SKM-1 treated with dmso at 0.1 percent for 144 hours (cell line): Measurements from ENCODE around the gene ADAMTS9.

Experiments used
- DNase-seq: peaks from one replicate; lab custom pipeline; 2025; ENCODE audit not compliant: unreplicated experiment; lab: John Stamatoyannopoulos, UW

Gene ADAMTS9

GRCh38 chr3:64578062-64578770 lies 109.6 kb downstream of the ADAMTS9 start:
- DNase-seq: no peak

GRCh38 chr3:64576211-64576775 lies 111.5 kb downstream of the ADAMTS9 start:
- DNase-seq: no peak

- DNase-seq: peak; percentile 8
Observed at GRCh38 chr3:64575211-64575844, 112.5 kb downstream of the ADAMTS9 start.

- no peak for DNase-seq
Observed at GRCh38 chr3:64574194-64574593, 113.6 kb downstream of the ADAMTS9 start.

GRCh38 chr3:64571982-64572381 lies 115.8 kb downstream of the ADAMTS9 start:
- DNase-seq: no peak

- DNase-seq: no peak
Observed at GRCh38 chr3:64568895-64569517, 118.8 kb downstream of the ADAMTS9 start.

- no peak for DNase-seq
Observed at GRCh38 chr3:64566859-64567258, 120.9 kb downstream of the ADAMTS9 start.

GRCh38 chr3:64563751-64564150 lies 124.0 kb downstream of the ADAMTS9 start:
- DNase-seq: no peak

GRCh38 chr3:64561868-64562267 lies 125.9 kb downstream of the ADAMTS9 start:
- no peak for DNase-seq

GRCh38 chr3:64561325-64561843 lies 126.4 kb downstream of the ADAMTS9 start:
- DNase-seq: no peak

GRCh38 chr3:64560791-64561190 lies 127.0 kb downstream of the ADAMTS9 start:
- DNase-seq: no peak

- no peak for DNase-seq
Observed at GRCh38 chr3:64559588-64559987, 128.2 kb downstream of the ADAMTS9 start.

- DNase-seq: no peak
Observed at GRCh38 chr3:64556046-64556445, 131.8 kb downstream of the ADAMTS9 start.

GRCh38 chr3:64555351-64555750 lies 132.4 kb downstream of the ADAMTS9 start:
- no peak for DNase-seq

- no peak for DNase-seq
Observed at GRCh38 chr3:64554096-64554920, 133.5 kb downstream of the ADAMTS9 start.

- DNase-seq: no peak
Observed at GRCh38 chr3:64552966-64553365, 134.8 kb downstream of the ADAMTS9 start.

GRCh38 chr3:64552160-64552559 lies 135.6 kb downstream of the ADAMTS9 start:
- DNase-seq: no peak

- DNase-seq: no peak
Observed at GRCh38 chr3:64551697-64552096, 136.1 kb downstream of the ADAMTS9 start.

- no peak for DNase-seq
Observed at GRCh38 chr3:64550745-64551144, 137.1 kb downstream of the ADAMTS9 start.

- no peak for DNase-seq
Observed at GRCh38 chr3:64549869-64550268, 137.9 kb downstream of the ADAMTS9 start.
